ENCODE data around the gene MAPK11.
"Not testable (repeated sequence)": the region's sequence is repeated elsewhere in the genome, so short reads cannot be mapped to it uniquely, and the experiment has no call there.

Gene MAPK11

DNA sequence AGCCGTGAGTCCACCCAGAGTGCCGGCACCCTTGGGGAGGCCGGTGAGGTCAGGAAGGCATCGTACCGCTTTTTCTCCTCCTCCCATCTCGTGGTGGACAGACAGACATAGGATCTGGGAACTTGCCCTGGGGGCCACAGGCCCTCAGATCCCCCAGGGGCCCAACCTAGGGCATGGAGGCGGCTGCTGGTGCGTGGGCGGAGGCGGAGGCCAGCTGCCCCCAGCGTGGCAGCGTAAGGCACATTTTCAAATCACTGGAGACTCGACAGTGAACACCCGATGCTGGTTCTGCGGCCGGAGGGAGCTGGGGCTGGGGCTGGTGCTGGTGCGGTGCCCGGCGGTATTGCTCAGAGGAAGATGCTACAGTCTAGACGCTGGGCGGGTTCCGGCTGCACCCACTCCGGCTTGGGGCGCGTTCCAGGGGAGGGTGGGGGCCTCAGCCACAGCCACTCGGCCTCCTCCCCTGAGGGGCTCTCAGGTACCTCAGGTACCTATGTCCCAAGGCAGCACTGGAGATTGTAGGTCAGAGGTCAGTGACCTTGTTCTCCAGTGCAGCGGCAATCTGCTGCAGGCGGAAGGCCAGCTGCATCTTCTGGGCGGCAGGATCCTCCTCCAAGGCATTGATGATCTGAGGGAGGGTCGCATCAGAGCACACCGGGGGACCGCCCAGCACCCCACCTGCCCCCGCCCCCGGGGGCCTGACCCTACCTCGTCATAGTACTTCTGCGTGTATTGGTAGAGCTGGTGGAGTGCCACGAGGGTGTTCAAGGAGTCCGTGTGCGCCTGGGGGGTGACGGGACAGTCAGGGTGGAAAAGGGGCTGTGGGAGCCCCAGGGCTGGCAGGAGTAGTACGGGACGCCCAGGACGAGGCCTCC, 5.2 kb upstream of the MAPK11 start:
- no peak overlapping the region for H3K4me3 ChIP-seq (ENCODE audit: low read depth, low read length)
- no peak for DNase-seq (ENCODE audit: low read depth)
- TF ChIP-seq, protein P1, sequence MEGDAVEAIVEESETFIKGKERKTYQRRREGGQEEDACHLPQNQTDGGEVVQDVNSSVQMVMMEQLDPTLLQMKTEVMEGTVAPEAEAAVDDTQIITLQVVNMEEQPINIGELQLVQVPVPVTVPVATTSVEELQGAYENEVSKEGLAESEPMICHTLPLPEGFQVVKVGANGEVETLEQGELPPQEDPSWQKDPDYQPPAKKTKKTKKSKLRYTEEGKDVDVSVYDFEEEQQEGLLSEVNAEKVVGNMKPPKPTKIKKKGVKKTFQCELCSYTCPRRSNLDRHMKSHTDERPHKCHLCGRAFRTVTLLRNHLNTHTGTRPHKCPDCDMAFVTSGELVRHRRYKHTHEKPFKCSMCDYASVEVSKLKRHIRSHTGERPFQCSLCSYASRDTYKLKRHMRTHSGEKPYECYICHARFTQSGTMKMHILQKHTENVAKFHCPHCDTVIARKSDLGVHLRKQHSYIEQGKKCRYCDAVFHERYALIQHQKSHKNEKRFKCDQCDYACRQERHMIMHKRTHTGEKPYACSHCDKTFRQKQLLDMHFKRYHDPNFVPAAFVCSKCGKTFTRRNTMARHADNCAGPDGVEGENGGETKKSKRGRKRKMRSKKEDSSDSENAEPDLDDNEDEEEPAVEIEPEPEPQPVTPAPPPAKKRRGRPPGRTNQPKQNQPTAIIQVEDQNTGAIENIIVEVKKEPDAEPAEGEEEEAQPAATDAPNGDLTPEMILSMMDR (conservative IDR thresholded peaks at IDR 0.05; ENCODE audit: low read depth, low read length), result no peak

- no peak for DNase-seq (ENCODE audit: low read depth)
- TF ChIP-seq, protein P1 (conservative IDR thresholded peaks at IDR 0.05; ENCODE audit: low read depth, low read length), result no peak
Observed at GRCh38 chr22:50274771-50275170, 4.6 kb upstream of the MAPK11 start.

DNA sequence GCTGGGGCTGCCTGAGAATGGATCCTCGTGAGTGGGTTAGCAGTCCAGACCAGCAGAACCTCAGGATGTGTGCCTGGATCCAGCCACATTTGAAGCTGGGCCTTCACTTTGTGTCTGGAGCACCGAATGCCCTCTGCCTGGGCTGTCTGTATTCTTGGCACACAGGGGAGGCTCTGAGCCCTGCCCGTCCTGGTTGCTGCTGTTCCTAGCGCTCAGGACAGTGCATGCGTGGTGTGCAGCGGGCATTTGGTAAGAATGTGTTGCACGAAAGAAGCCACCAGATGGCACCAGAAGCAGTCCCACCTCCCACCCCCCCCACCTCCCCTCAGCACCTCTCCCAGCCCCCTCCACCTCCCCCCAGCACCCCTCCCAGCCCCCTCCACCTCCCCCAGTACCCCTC, 4.1 kb upstream of the MAPK11 start:
- peak; percentile 69 for DNase-seq (ENCODE audit: low read depth)
- no peak overlapping the region for H3K4me3 ChIP-seq (ENCODE audit: low read depth, low read length)
- TF ChIP-seq, protein P1 (conservative IDR thresholded peaks at IDR 0.05; ENCODE audit: low read depth, low read length), result peak; percentile 53

More at GRCh38 chr22:50274771-50275170, 4.6 kb upstream of the MAPK11 start:
- H3K4me3 ChIP-seq (ENCODE audit: low read depth, low read length), result no peak overlapping the region

DNA sequence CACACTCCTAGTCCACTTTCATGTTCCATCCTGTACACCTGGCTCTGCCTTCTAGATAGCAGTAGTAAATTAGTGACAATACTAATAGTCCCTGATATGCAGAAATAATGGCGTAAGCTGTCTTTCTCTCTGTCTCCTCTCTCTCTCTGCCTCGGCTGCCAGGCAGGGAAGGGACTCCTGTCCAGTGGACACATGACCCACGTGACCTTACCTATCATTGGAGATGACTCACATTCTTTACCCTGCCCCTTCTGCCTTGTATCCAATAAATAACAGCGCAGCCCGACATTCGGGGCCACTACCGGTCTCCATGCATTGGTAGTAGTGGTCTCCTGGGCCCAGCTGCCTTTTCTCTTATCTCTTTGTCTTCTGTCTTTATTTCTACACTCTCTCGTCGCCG, 3.6 kb upstream of the MAPK11 start:
- DNase-seq (ENCODE audit: low read depth); H3K4me3 ChIP-seq (ENCODE audit: low read depth, low read length): not testable (repeated sequence)

GRCh38 chr22:50273352-50273751, 3.2 kb upstream of the MAPK11 start:
- not testable (repeated sequence) for DNase-seq (ENCODE audit: low read depth); H3K4me3 ChIP-seq (ENCODE audit: low read depth, low read length)

DNA sequence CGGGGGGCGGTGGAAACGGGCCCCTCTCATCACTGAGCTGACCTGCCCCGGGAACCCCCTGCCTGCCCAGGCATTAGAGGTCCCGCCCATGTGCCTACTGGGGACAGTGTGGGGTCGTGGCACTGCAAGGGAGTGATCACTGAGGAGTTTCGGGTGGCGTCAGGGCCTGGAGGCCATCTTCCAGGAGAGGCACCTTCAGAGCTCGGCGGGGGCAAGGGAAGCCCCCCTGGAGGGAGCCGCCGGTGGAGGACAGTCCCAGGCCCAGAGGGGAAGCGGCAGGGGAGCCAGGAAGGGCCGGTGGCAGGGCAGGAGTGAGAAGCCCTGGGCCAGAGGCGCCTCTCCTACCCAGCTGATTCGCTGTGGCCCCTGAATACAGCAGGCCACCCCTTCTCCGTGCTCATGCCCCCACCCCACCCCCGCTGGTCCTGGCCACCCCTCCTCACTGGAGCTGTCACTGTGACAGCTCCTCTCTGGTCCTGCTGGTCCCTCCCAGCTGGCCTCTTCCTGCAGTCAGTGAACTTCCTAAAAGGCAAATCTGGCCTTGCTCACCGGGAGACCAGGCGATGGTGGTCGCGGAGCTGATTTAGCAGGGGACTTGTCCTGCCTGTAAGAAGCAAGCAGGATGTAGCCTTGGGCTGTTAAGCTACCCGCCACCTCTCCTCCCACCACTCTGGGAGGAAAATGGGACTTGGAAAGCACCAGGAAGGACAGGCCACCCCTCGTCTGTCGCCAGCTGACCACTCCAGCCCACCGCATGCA, 2.0 kb upstream of the MAPK11 start:
- TF ChIP-seq, protein P1 (conservative IDR thresholded peaks at IDR 0.05; ENCODE audit: low read depth, low read length), result no peak
- DNase-seq (ENCODE audit: low read depth), result no peak
- no peak overlapping the region for H3K4me3 ChIP-seq (ENCODE audit: low read depth, low read length)

DNA sequence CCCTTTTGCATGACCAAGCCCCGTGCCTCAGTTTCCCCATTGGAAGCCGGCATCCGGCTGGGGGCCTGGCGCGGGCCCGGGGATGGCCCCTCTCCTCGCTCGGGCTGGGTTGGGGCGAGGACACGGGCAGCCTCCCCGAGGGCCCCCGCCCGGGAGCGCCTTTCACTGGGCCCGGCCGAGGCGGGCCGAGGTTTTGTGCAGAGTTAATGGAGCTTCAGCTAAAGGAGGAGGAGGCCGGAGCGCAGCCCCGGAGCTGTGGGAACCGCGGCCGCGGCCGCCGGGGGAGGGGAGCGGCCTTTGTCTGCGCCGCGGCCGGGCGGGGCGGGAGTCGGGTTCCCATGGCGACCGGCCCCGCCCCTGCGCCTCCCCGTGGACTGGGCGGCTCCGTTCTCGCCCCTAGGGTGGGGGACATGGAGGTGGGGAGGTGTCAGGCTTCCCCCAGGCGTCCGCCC, 1.4 kb upstream of the MAPK11 start:
- peak overlapping the region; percentile 62 for H3K4me3 ChIP-seq (ENCODE audit: low read depth, low read length)
- TF ChIP-seq, protein P1 (conservative IDR thresholded peaks at IDR 0.05; ENCODE audit: low read depth, low read length), result no peak
- peak; percentile 64 for DNase-seq (ENCODE audit: low read depth)

Data from choroid plexus epithelial cell (primary cell).